ENCODE results near the gene PIP4P1.

GRCh38 chr14:20476776-20477175, 15.5 kb upstream of the PIP4P1 start:
- no peak for TF ChIP-seq CTCF (IDR thresholded peaks at IDR 0.05)
- no peak for TF ChIP-seq POLR2A (IDR thresholded peaks at IDR 0.05)

Measured in gastroesophageal sphincter (tissue), 3 donors.